BJ (cell line): ENCODE results near the gene PCSK2. TPM values are rescaled to one million over a fixed set of nuclear protein-coding genes. Genes with fewer than 3 reads are reported as not detected.

Experiments
- CTCF ChIA-PET: fragments of 350-600 bp; formaldehyde crosslinking; extraction: SDS; loops from one replicate; lab custom pipeline; 2021; ENCODE audit warnings: antibody characterized with exemption, inconsistent platforms; lab: Yijun Ruan, JAX
- POLR2A ChIA-PET: fragments of 300-600 bp; sonication (Branson Sonifier 250); formaldehyde crosslinking; extraction: SDS; loops from one replicate; lab custom pipeline; 2021; ENCODE audit warnings: antibody characterized with exemption; lab: Charles Lee
- DNase-seq: peaks from one replicate; pipeline ENCODE4 v3.0.0-alpha.2; 2011; ENCODE audit warnings: low read depth
- H3K27me3 ChIP-seq: 2 replicates; pipeline ENCODE4 v1.6.0; 2011; ENCODE audit warnings: low read length; ENCODE audit not compliant: control insufficient read depth, insufficient read depth
- H3K36me3 ChIP-seq: 2 replicates; pipeline ENCODE4 v1.5.1; 2011; ENCODE audit warnings: low read length; ENCODE audit not compliant: control insufficient read depth, insufficient read depth
- H3K4me3 ChIP-seq: 2 replicates; pipeline ENCODE4 v1.5.1; 2011; ENCODE audit warnings: low read depth, mild to moderate bottlenecking, control low read depth, low read length
- CTCF ChIP-seq: IDR thresholded peaks from 2 replicates; pipeline ENCODE4 v1.5.1; 2011; ENCODE audit warnings: low read depth, mild to moderate bottlenecking, control low read depth, inconsistent platforms, low read length, moderate library complexity; ENCODE audit not compliant: insufficient read depth
- polyA plus RNA-seq: library from polyadenylated mRNA; depleted of rRNA; stranded (reverse); fragments of >200 nt; gene quantifications from 2 replicates; pipeline ENCODE4 v1.2.3, GENCODE V29; 2011
- small RNA-seq: library from RNA; depleted of rRNA; stranded (forward); fragments of <200 nt; gene quantifications from one replicate; pipeline ENCODE3, GENCODE V24; 2012; ENCODE audit warnings: low replicate concordance, low read depth; ENCODE audit not compliant: insufficient read length

Gene PCSK2
- polyA plus RNA-seq, 1 experiment: not detected

GRCh38 chr20:17531665-17532025 lies 304.8 kb downstream of the PCSK2 start:
- Histone ChIP-seq H3K27me3 (no peaks in the 10 kb centered on the region), H3K36me3 (no peaks in the 10 kb centered on the region), H3K4me3 (peak overlapping the region; percentile 30)
- no peak for TF ChIP-seq CTCF
- ChIA-PET CTCF (interaction anchor here (0.7 to 1.2 kb wide), 4 partner anchors 26 to 133 kb away, joined by 3 to 5 read pairs (median 4); no protein-coding TSS in a partner anchor), POLR2A (interaction anchor here (0.6 kb wide), 1 partner anchor 78 kb away, joined by 3 read pairs; no protein-coding TSS in a partner anchor)
- no peak for DNase-seq

DNA sequence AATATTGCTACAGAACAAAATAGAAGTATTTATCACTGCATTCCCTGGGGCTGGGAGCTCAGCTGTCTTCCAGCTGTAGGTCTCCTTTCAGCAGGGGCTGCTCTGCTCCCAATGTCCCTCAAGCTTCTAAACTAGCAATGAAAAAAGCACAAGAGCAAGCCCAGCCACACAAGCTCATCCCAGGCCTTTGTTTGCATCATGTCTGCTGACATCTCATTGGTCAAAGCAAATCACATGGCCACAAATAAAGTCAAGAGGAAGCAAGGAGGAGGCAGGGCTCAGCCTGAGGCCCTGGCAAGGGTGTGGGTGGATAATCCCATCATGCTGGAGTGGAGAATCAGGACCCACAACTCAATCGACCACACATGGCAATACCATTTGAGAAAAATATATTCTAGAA lies 306.6 kb downstream of the PCSK2 start:
- no peak overlapping the region for H3K4me3 ChIP-seq
- H3K27me3 ChIP-seq: no peaks in the 10 kb centered on the region
- TF ChIP-seq CTCF: no peak
- no peak for DNase-seq
- POLR2A ChIA-PET: interaction anchor here (0.5 to 0.6 kb wide), 2 partner anchors 409 to 616 kb away, joined by 3 read pairs; no protein-coding TSS in a partner anchor
- H3K36me3 ChIP-seq: no peaks in the 10 kb centered on the region
- CTCF ChIA-PET: interaction anchor here (0.9 kb wide), 1 partner anchor 50 kb away, joined by 4 read pairs; no protein-coding TSS in a partner anchor

GRCh38 chr20:17534077-17534476 lies 307.2 kb downstream of the PCSK2 start:
- H3K36me3 ChIP-seq: no peaks in the 10 kb centered on the region
- no peaks in the 10 kb centered on the region for H3K27me3 ChIP-seq
- DNase-seq: no peak
- ChIA-PET CTCF (interaction anchor here (1.2 kb wide), 1 partner anchor 382 kb away, joined by 3 read pairs; no protein-coding TSS in a partner anchor), POLR2A (no interaction called here)
- H3K4me3 ChIP-seq: no peak overlapping the region
- no peak for TF ChIP-seq CTCF

Small RNAs within 50 kb of the gene (small RNA-seq; reads per million reads assigned to genes)
- gene AL359511.1: not detected
- not detected for gene RNU1-131P
- gene RNU6-27P: not detected
